Left lung (tissue), 10 donors: Measurements from ENCODE around the gene LHFPL2. TPM values are rescaled to one million over a fixed set of nuclear protein-coding genes. Genes with fewer than 3 reads are reported as not detected.
"Not testable (repeated sequence)": the region's sequence is repeated elsewhere in the genome, so short reads cannot be mapped to it uniquely, and the experiment has no call there.

Experiments
- ATAC-seq: fragments of 200-7000 bp; cut with Tn5 transposase; one replicate; pipeline ENCODE4 v1.9.1; 2020; ENCODE audit warnings: moderate library complexity
- DNase-seq, 4 donors: peaks; one replicate each; pipeline ENCODE4 v3.0.0-alpha.2; 2013 to 2020
- H3K27ac ChIP-seq, 2 donors: fragments of 200-600 bp; sonication (generic) in 1 of 2; one replicate each; pipeline versions ENCODE4 v1.5.0 to v1.8.0; 2020 to 2021
- H3K27me3 ChIP-seq, 2 donors: fragments of 200-600 bp; sonication (generic) in 1 of 2; one replicate each; pipeline versions ENCODE4 v1.5.0 to v1.8.0; 2020 to 2021
- H3K36me3 ChIP-seq, 2 donors: fragments of 200-600 bp; sonication (generic) in 1 of 2; one replicate each; pipeline versions ENCODE4 v1.5.0 to v1.8.0; 2020 to 2021
- H3K4me1 ChIP-seq, 2 donors: fragments of 200-600 bp; one replicate each; pipeline ENCODE4 v1.8.0; 2021
- H3K4me3 ChIP-seq, 2 donors: fragments of 200-600 bp; sonication (generic) in 1 of 2; one replicate each; pipeline versions ENCODE4 v1.5.0 to v1.8.0; 2020 to 2021; ENCODE audit warnings: mild to moderate bottlenecking in 1 of 2
- H3K9me3 ChIP-seq, 2 donors: fragments of 200-600 bp; sonication (generic) in 1 of 2; one replicate each; pipeline versions ENCODE4 v1.5.0 to v1.8.0; 2020 to 2021
- CTCF ChIP-seq, 2 donors: fragments of 200-600 bp; sonication (generic) in 1 of 2; IDR thresholded peaks; one replicate each; pipeline versions ENCODE4 v1.5.0 to v1.8.0; 2021; ENCODE audit warnings: antibody characterized with exemption in 2 of 2
- intact Hi-C, 2 donors: fragments of 100-400 bp; cut with DNase I; formaldehyde crosslinking; loops; one replicate each; pipeline versions ENCODE4 v1.11.2 to v1.14.2; 2022
- polyA plus RNA-seq, 6 donors: library from polyadenylated mRNA; unstranded; fragments of 120-200 nt; gene quantifications; one replicate each; pipeline ENCODE4 v1.2.1, GENCODE V29; 2013; ENCODE audit not compliant: insufficient read length in 6 of 6
- total RNA-seq, 2 donors: library from RNA; stranded (reverse); fragmentation: NEBNext Ultra II Directional; extraction: Animal tissue kit (Norgen Biotek cat#: 25700); gene quantifications; one replicate each; pipeline ENCODE4 v1.2.1, GENCODE V29; 2021
- donor health status: DM: no; HTN: yes; CAD: no.
- donor health status: DM: no; HTN: no; CAD: no.

LHFPL2 gene
- total and polyA plus RNA-seq, 8 donors = 39.6 to 89.9 (median 48.9) TPM

DNA sequence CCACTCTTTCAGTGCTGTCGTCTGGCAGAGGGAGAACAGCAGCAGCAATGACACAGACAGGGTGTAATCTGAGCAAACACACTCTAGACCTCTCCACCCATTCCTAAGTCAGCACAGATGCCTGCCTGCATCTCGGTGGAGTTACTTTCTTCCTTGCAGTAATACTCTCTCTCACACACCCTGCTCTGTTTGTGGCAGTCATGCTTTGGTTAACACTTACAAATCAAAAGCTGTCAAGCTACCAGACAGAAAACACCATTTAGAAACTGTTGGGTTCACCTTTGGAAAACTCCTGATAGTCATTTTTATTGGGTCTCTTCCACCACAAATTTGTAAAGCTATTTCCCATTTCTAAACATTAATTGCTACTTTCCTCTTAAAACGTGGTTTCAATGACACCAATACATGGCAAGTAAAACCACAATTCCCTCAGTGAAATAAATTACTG is 27.3 kb downstream of the LHFPL2 start:
- peaks cover 5% of the 10 kb centered on the region in 2 donors for H3K9me3 ChIP-seq

DNA sequence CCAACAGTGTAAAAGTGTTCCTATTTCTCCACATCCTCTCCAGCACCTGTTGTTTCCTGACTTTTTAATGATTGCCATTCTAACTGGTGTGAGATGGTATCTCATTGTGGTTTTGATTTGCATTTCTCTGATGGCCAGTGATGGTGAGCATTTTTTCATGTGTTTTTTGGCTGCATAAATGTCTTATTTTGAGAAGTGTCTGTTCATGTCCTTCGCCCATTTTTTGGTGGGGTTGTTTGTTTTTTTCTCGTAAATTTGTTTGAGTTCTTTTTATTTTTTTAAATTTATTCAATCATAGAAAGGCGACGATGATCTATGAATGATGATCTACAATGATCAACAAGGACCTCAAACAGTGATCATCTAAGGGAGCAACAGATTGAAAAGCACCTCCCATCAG is 28.5 kb downstream of the LHFPL2 start:
- intact Hi-C loops, DNase-seq, H3K4me3 ChIP-seq, H3K4me1 ChIP-seq, H3K27me3 ChIP-seq, H3K27ac ChIP-seq, H3K36me3 ChIP-seq, H3K9me3 ChIP-seq, ATAC-seq: not testable (repeated sequence)

More for the DNA sequence above, 27.3 kb downstream of the LHFPL2 start:
- Histone ChIP-seq H3K4me3 (no peak overlapping the region), H3K36me3 (peaks cover 0 to 5% of the 10 kb centered on the region in 2 donors), H3K27ac (no peak overlapping the region), H3K4me1 (peaks cover 0 to 4% of the 10 kb centered on the region in 2 donors), H3K27me3 (no peaks in the 10 kb centered on the region)
- intact Hi-C loops = no loop called here
- TF ChIP-seq CTCF (IDR thresholded peaks at IDR 0.05) = no peak
- ATAC-seq (no peak), DNase-seq (no peak)

GRCh38 chr5:78618303-78618702 is 30.3 kb downstream of the LHFPL2 start:
- intact Hi-C loops = no loop called here
- TF ChIP-seq CTCF (IDR thresholded peaks at IDR 0.05) = no peak
- Histone ChIP-seq H3K9me3 (peaks cover 5% of the 10 kb centered on the region in 2 donors), H3K36me3 (no peaks in the 10 kb centered on the region), H3K27me3 (no peaks in the 10 kb centered on the region), H3K4me1 (no peaks in the 10 kb centered on the region), H3K4me3 (no peak overlapping the region), H3K27ac (no peak overlapping the region)
- no peak for ATAC-seq
- DNase-seq = no peak

GRCh38 chr5:78615697-78616096 is 32.9 kb downstream of the LHFPL2 start:
- DNase-seq (no peak), ATAC-seq (peak; percentile 50)
- Histone ChIP-seq H3K9me3 (peaks cover 5% of the 10 kb centered on the region in 2 donors), H3K4me3 (no peak overlapping the region), H3K27ac (no peak overlapping the region), H3K4me1 (no peaks in the 10 kb centered on the region), H3K27me3 (no peaks in the 10 kb centered on the region), H3K36me3 (no peaks in the 10 kb centered on the region)
- no peak for TF ChIP-seq CTCF (IDR thresholded peaks at IDR 0.05)
- intact Hi-C loops = no loop called here

DNA sequence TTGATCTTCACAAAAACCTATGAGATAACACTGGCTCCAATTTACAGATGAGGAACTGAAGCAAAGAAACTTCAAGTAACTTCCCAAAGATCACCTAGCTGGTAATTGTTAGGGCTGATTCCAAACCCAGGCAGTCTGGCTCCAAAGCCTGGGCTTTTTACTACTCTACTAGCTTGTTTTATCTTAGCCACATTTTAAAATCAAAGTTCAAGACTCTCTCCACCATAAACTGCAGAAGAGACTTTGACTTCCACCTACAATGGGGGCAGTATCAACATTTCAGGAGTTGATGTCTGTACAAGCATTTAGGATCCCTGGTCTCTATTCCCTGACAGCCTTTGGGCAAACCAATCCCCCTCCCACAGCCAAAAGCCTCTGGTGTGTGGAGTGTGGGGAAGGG is 33.8 kb downstream of the LHFPL2 start:
- intact Hi-C loops = no loop called here
- no peak for TF ChIP-seq CTCF (IDR thresholded peaks at IDR 0.05)
- Histone ChIP-seq H3K27ac (no peak overlapping the region), H3K36me3 (no peaks in the 10 kb centered on the region), H3K4me1 (no peaks in the 10 kb centered on the region), H3K4me3 (no peak overlapping the region), H3K9me3 (no peaks in the 10 kb centered on the region), H3K27me3 (no peaks in the 10 kb centered on the region)
- no peak for DNase-seq
- no peak for ATAC-seq

GRCh38 chr5:78613756-78614155 is 34.8 kb downstream of the LHFPL2 start:
- intact Hi-C loops = no loop called here
- H3K36me3 ChIP-seq = no peaks in the 10 kb centered on the region
- no peaks in the 10 kb centered on the region for H3K9me3 ChIP-seq
- H3K27ac ChIP-seq = no peak overlapping the region
- no peaks in the 10 kb centered on the region for H3K4me1 ChIP-seq
- ATAC-seq (no peak), DNase-seq (no peak)
- TF ChIP-seq CTCF (IDR thresholded peaks at IDR 0.05) = no peak
- no peaks in the 10 kb centered on the region for H3K27me3 ChIP-seq
- H3K4me3 ChIP-seq = no peak overlapping the region
